Body of pancreas (tissue), 4 donors: ENCODE data around the gene ELOVL7.

ENCODE experiments used
- CTCF ChIP-seq, 7 experiments: fragments of 450-650 bp in 4 of 7; fragments of 200-600 bp in 3 of 7; sonication (generic) in 3 of 7; IDR thresholded peaks; one replicate each; pipeline ENCODE4 v1.5.1; 2016 to 2019; ENCODE audit warnings: antibody characterized with exemption in 7 of 7
- POLR2A ChIP-seq, 3 donors: fragments of 450-650 bp; IDR thresholded peaks; one replicate each; pipeline ENCODE4 v1.6.1; 2016; ENCODE audit warnings: antibody characterized with exemption in 3 of 3, mild to moderate bottlenecking in 2 of 3

DNA sequence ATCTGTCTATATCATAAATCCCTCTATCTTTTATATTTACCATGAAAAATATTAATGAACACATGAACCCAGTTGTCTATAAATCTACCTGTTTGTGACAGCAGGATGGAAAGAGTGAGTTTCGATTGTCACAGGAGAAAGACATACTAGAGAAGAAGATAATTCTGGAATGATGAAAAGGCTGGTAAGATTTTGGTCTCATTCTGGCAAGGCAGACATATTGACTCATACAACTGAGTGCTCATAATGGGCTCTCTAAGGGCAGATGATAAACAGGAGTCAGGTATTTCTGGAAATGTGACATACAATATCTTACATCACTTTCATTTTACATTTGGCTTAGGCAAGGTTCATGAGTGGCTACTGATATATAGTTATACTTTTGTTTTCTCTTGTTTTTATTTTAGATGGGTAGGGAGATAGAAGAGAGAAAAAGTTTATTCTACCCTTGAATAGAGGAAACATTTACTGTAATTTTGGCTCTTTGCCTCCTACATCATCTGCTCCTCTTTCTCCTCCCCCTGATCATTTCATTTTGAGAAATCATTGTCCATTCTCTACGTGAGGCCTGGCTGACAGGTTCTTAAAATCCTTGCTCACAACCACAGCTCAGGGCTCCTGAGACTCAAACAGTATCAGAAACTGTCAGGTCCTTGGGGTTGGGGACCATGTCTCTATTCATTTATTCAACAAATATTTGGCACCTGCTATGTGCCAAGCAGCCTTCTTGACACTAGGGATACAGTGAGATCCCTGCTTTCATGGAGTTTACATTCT, 14.4 kb downstream of the ELOVL7 start:
- TF ChIP-seq CTCF (IDR thresholded peaks at IDR 0.05) (no peak), POLR2A (IDR thresholded peaks at IDR 0.05) (no peak)
